ENCODE measurements around the gene SLC25A38.

GRCh38 chr3:39434574-39434973 is 51.4 kb downstream of the SLC25A38 start:
- TF ChIP-seq CTCF (IDR thresholded peaks at IDR 0.05; ENCODE audit: insufficient read depth, low read depth, low read length) = no peak
- TF ChIP-seq EZH2 (IDR thresholded peaks at IDR 0.05; ENCODE audit: insufficient read depth, low read length) = no peak
